AG20443 (cell line): ENCODE data around the gene ADGRG1.

Experiments used
- DNase-seq: peaks from one replicate; pipeline ENCODE4 v3.0.0; 2012; ENCODE audit warnings: low spot score, mixed read lengths

Gene ADGRG1

DNA sequence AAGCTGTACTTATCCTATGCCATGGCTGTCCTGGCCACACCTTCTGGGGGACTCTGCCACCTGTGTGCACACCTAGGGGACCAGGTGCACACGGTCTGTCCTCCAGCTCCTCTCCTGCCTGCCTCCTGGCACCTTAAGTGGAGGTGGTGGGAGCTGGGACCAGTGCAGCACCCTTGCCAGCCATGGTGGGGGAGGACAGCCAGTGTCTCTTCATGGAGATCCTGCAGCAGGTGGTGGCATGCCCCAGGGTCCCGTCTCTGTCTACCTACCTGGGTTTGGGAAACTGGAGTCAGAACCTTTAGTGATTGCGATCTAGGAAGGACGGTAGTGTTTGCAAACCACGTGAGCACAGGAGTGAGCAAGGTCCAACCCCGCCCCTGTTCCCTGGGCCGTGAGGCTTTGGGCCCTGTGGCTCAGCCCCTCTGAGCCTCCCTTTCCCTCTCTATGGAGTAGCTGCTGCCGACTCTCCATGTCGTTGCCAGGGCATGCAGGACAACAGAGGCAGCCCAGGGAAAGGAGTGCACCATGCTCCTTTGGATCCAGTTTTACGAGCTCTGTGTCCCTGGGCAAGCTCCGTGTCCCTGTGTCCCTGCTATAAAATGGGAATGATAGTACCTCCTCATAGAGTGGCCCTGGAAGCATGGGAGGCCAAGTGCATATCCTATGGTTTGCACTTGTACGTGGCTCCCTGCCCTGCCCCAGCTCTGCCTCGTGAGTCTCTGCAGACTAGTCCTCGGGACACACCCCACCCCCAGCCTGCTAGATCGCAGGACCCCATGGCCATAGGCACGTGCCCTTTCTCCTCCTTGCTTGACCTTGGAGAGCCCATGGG, 7.1 kb downstream of the ADGRG1 start:
- DNase-seq: no peak

DNA sequence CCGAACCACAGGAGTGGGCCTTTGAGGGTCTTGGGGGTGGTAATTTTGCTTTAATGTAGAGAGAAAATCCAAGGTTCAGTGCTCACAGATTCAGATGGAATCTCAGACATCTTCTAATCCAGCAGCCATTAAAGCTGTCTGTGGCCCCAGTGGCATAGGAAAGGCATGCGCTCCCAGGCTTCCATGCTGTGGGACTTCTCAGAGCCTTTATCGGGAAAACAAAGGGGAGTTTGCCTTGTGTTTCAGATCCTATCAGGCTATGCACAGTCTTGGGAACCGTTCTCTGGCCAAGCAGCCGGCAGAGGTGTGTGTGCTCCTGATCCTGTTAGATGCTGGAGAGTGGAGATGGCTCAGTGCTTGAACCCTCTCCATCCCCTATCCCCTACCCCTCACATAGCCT, 7.8 kb downstream of the ADGRG1 start:
- no peak for DNase-seq

DNA sequence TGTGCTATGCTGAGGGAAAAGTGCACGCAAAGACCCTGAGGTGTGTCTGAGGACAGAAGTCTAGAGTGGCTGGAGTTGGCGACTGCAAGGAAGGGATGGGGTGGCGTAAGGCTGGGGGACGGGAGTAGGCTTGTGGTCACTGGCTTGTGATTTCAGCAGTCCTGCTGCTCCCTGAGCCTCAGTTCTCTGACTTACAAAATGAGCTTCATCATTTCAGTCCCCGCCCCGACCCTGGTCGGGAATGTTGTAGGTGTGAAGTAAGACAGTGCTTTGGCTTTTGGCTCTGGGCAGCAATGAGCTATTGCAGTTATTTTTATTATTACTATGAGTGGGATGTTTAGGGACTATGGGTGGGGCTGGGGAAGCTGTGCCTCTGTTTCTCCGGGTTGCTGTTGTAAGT, 8.6 kb downstream of the ADGRG1 start:
- DNase-seq: peak; percentile 49

DNA sequence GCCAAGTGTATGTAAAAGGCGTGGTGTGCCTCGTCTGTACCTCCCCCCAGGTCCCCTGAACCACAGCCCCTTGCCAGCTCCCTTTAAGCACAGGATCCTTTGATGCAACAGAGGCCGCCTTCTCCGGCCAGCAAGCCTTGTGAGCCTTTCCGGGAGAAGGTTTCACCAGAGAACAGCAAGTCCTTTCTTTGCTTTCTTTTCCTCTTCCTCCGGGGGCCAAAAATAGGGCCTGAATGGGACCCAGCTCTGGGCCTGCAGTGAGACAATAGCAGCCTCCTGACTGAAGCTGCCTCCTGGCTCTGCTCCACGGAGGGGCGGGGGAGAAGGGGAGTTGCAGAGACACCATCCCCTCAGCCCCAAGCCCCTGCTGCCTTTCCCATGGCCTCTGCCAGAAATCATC, 9.0 kb downstream of the ADGRG1 start:
- DNase-seq: no peak

DNA sequence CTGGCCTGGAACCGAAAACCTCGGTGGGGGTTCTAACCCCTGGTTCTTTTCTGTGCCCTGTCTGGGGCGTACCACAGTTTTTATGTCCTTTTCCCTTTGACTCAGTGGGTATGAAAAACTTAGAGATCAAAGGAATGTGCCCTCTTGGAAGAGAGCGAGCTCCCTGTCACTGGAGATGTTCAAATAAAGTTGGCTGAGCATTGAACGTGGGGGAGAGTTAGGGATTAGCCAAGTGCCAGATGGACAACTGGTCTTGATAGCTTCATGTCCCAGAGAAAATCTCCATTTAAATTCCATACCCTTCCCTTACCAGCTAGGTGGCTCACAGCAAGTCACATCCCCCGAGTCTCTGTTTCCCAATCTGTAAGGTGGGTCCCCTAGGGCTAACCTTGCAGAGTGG, 9.5 kb downstream of the ADGRG1 start:
- no peak for DNase-seq

DNA sequence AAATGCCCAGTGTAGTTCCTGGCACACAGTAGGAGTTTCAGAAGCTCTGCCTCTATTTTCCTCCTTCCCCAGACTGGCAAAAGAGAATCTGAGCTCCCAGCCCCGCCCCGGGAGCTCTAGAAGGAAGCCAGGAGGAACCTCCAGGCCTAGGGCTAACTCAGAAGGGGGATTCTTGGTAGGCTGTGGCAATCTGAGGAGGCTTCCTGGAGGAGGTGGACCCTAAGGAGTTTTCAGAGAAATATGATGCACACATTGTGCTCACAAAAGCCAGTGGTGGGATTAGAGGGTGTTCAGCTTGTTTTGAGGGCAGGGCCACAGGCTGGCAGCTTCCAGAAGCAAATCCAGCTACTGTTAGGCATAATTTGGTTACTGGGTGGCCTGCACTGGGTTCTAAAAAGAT, 10.0 kb downstream of the ADGRG1 start:
- DNase-seq: no peak

DNA sequence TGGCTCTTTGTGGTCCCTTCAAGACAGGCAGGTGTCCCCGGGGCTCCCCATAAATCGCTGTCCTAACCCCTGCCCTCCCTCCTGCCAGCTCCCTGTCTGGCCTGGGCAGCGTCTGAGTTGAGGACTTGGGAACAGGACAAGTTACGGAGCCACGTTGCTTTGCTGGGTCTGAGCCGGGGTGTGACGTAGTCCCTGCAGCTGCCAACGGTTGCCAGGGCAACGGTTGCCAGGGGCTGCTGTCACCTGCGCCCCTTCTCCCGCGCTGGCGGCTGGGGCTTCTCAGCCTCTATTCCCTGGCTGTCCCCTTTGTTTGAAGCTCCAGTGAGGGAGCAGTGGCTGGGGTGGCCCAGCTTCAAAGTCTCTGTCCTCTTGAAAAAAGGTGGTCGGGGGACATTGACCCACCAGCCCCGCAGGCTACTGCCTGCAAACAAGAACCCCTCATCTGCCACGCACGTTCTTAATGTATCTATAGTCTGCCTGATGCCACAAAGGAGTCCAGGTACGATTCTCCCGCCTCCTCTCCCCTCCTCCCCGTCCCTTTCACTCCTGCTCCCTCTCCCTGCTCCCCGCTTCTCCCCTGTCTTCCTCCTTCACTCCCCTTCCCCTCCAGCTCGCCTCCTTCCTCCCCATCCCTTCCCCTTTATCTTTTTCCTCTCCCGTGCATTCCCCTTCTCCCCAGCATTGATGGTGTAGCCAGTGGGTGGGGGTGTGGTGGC, 10.9 kb downstream of the ADGRG1 start:
- no peak for DNase-seq

DNA sequence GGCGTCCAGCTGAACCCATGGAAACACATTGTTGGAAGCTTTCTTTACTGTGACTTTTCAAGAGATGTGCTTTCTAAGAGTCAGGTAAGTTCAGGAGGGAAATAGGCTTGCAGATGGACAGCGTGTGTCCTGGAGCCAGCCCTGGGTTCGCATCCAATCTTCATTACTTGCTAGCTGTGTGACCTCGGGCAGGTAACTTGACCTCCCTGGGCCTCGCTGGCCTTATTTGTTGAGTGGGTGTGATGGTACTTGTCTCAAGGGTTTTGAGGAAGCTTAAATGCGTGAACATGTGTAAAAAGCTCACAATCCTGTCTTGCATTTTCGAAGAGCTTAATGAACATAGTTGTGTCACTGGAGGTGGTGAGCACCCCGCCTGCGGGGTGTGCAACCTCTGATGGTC, 11.8 kb downstream of the ADGRG1 start:
- DNase-seq: no peak

DNA sequence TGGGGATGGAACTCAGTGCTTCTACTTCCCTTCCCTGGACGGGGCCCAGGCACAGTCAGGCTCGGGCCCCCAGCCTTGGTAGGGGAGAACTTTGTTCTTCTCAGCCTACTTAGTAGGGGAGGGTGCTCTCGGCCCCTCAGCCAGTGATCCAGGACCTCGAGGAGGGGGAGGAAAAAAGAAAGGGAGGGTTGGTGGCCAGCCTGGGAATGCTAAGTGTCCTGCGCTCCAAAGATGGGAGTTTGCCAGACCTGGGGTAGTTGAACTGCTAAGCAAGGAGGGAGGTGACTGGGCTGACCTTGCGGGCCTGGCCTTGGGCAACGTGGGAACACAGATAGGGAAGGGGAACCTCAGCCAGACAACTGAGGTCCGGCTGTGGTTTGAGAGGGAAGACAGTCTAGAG, 12.2 kb downstream of the ADGRG1 start:
- no peak for DNase-seq

DNA sequence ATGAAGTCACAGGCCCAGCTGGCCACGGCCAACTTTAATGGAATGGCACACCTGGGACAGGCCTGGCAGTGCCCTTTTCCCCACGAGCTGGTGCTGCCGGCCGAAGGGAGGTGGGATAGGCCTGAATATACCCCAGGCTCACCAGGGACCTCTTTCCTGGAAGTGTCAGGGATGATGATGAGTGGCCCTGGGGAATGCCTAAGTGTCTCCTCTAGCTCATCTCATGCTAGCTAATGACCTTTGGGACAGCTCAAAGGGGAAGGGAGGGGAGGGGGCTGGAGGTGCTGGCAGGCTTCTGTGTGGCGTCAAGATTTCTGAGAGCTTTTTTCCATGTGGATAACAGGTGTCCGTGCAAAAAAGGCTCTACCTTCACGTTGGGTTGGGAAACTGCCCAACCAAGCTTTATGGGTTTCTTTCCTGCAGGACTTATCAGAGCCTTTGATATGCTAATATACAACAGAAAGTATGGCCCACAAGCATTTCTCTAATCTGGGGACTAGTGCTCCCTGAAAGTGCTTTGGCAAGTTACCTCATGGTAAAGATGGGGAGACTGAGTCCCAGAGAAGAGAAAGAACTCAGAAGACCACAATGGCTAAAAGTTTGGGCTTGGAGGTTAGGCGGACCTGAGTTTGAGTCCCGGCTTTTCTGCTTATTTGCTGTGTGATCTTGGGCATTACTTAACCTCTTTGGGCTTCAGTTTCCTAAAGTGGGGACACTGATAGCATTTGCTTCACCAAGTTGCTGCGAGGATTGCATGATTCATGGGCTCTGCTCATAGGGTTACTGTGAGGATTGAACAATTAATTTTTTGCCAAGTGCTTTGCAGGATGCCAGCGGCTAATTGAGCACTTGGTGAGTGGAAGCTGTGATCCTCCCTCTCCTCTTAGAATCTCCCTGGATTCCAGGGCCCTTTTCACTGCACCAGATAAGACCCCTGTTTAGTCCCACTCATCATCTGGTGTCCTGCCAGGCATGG, 14.0 kb downstream of the ADGRG1 start:
- peak; percentile 30 for DNase-seq

DNA sequence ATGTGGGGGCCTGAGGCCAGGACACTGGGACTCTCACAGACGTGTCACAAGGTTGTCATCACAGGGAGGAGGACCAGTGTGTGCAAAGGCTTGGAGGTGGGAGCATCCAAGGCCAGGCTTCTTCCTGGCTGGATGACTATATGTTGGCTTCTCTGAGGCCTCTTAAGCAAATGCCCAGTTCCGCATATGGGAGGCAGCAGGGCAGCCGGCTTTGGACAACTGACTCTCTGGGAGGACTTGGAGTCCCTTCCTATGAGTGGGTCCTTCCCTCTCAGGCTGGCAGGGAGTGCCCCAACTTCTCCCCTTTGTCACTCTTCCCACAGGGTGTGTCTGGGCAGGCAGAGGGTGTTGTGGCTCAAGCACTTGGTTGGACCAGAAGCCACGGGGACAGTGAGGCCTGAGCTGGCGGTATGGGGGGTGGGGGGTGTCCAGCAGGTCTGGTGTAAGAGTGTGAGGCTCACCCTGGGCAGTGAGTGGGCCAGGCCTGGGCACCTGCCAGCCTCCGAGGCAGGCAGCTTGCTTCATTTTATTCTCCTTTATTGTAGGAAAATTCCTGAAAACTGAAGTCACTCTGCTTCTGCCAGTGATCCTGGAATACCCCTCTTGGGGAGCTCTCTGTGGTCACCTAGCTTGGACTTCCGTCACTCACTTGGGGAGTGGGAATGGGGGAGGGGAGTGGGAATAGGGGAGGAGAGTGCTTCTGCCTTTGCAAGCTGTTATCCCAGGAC, 14.9 kb downstream of the ADGRG1 start:
- DNase-seq: peak; percentile 81

DNA sequence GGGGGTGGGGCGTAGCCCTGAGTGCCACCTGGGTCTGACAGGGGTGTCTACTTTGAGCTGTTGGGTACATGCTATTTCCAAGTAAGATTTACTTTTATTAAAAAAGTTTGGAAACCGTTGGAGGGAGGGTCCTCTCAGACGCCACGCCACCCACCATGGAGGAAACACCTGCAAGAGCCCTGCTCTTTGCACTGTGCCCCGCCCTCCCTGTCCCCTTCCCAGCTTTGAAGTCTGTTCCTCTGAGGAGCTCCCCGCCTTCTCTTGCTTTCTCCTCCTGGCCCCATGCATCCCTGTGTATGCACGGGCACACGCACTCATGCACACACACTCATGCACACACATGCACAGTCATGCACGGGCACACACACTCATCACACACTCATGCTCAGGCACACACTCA, 15.5 kb downstream of the ADGRG1 start:
- DNase-seq: no peak

DNA sequence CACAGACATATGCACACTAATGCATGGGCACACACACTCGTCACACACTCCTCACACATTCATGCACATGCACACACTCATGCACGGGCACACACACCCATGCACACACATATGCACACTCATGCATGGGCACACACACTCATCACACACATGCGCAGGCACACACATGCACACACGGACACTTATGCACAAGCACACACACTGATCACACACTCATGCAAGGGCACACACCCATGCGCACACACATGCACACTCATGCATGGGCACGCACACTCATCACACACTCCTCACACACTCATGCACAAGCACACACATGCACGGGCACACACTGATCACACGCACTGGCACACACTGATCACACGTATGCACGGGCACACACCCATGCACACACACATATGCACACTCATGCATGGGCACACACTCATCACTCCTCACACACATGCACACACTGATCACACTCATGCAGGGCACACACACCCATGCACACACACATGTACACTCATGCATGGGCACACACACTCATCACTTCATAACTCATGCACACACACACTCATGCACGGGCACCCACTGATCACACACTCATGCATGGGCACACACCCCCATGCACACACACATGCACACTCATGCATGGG, 16.1 kb downstream of the ADGRG1 start:
- DNase-seq: no peak

DNA sequence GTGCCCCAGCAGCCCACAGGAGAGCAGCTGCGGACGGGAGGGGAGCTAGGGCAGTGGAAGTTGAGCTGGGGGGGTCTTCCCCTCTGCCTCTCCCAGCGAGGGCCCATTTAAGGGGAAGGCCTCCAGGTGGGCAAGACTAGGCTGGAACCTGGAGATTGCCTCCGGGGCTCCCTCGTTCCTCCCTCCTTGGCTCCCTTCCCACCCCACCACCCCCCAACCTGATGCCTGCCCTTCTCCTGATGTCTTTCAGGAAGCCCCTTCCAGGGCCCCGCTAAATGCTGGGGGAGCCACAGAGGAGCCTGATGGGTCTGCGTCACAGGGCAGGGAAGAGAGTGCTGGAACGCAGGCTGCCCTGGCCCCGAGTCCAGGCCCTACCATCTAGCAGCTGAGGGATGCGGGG, 16.7 kb downstream of the ADGRG1 start:
- DNase-seq: no peak

DNA sequence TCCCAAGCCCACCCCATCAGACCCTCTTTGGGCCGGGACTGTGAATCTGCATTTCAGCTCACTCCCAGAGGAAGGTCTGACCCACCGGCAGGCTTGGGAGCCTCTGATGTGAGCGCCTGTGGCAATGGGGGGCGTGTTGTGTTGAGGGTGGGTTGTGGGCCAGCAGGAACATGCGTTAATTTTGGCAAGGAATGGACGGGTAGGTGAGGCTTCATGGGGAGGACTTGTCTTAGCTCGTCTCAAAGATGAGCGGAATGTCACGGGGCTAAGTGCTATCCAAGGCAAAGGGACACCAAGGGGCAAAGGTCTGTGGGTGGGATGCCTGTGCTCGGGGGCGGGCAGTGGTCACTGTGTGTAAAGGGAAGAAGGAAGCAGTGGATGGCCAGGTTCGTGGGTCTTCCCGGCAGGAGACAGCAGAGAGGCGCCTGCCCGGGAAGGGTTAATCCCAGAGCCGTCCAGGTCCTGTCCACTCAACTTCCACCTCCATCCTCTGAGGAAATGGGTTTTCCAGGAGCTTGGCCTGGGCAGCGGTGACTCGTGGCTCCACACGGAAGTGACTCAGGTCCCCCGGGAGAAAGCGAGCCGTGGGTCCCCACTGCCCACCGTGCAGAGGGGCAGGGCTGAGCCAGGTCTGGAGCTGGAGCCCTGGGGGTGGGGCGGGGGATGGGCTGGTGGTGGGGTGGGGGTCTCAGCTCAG, 17.4 kb downstream of the ADGRG1 start:
- DNase-seq: peak; percentile 71

DNA sequence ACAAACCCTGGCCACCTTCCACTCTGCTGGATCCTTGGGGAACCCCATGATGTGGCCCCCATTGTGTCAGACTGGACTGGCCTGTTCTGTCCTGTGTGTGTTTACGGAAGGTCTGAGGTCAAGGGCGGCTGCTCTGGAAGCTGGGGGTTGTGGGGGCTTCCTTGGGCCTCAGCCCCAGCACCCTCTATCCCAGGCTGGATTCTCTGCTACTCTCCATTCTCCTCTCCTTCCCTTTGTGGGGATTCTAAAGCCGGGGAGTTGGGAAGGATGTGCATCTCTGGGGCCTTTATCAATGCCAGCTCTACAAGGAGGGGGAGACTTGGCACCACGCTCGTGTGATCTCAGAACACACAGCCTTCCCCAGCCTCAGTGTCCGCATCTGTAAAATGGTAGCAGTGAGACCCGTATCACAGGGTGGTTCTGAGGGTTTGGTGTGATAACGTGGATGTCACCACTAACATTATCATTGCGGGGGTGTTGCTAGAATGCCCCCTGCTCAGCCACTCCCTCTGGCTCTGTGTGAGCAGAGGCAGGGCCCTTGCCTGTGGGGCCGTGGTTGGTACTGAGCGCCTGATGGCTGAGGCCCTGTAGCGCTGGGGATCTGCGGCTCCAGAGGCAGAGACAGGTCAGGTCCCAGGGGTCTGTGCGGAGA, 18.1 kb downstream of the ADGRG1 start:
- no peak for DNase-seq

DNA sequence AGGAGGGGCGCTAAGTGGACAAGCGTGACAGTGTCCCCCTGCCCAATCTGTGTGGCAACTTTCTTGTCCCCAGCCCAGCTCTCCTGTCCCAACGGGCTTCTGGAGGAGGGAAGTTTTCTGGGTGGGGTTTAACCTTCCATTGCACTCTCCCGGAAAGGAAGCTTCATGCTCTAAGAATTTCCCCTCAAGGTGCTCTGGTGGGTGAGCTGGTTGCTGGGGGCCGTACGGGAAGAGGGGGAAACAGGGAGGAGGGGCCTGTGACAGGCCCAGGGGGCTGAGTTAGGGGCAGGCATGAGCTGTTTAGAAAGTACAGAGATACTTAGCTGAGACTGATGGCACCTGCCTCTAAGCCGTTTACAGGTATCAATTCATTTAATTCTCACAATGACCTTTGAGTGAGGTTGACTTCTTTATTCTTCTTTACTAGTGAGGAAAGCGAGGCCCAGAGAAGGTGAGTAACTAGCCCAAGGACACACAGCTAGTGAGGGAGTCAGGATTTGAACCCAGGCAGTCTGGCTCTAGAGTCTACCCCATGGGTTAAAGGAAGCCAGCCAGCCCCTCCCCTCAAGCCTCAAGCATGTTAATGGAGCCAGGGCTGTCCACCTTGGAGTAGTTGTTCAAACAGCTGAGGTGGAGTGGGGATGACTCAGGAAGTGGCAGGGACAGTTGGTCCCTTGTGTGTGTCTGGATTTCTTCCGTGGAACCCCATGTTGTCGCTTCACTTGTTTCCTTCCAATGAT, 18.9 kb downstream of the ADGRG1 start:
- no peak for DNase-seq

DNA sequence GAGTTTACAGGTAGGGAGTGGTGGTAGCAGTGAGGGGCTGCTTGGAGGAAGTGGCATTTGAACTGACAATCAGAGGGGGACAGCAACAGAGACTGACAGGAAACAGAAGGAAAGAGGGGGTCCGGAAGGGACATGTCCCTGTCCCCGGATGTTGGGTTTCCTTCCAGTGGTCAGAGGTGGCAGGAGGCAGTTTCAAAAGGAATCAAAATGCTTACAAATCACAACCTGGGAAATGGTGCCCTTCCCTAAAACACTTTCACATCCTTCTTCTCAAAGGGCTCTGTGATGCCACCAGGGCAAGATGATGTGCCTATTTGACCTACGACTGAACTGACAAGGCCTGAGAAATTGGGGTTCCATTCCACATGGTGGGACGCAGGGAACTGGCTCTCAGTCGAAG, 19.7 kb downstream of the ADGRG1 start:
- no peak for DNase-seq
